PC-3 (cell line): ENCODE data around the gene KBTBD4. TPM values are rescaled to one million over a fixed set of nuclear protein-coding genes. Genes with fewer than 3 reads are reported as not detected.
A peak's percentile ranks its signal among the peaks of the same experiment; 100 is the strongest.

Source experiments
- ATAC-seq: fragments of 200-7000 bp; cut with Tn5 transposase; 2 replicates; pipeline ENCODE4 v1.9.1; 2020; ENCODE audit warnings: mild to moderate bottlenecking, moderate library complexity
- BruUV-seq: library from RNA; stranded (reverse); fragments of 400-500 nt; replicated peaks from 2 replicates; lab custom pipeline; 2021; lab: Mats Ljungman, UMichigan
- CTCF ChIA-PET: fragments of 300-600 bp; sonication (Branson Sonifier 250); formaldehyde crosslinking; loops from one replicate; lab custom pipeline; 2022; ENCODE audit warnings: antibody characterized with exemption; lab: Charles Lee
- POLR2A ChIA-PET: fragments of 300-600 bp; sonication (Branson Sonifier 250); formaldehyde crosslinking; loops from one replicate; lab custom pipeline; 2022; ENCODE audit warnings: antibody characterized with exemption; ENCODE audit not compliant: unreplicated experiment; lab: Charles Lee
- DNase-seq: peaks from one replicate; pipeline ENCODE4 v3.0.0-alpha.2; 2015
- H2AFZ ChIP-seq: fragments of 300-600 bp; sonication (generic); 2 replicates; pipeline ENCODE4 v1.6.0; 2016; ENCODE audit warnings: antibody characterized with exemption, low read length
- H3F3A ChIP-seq: fragments of 300-600 bp; sonication (generic); one replicate; pipeline ENCODE4 v1.6.0; 2017; ENCODE audit warnings: antibody characterized with exemption, low read length, control low read depth, mild to moderate bottlenecking; ENCODE audit not compliant: unreplicated experiment
- H3K27ac ChIP-seq: fragments of 300-600 bp; sonication (generic); 2 replicates; pipeline ENCODE4 v1.5.1; 2016; ENCODE audit warnings: mild to moderate bottlenecking, low read length
- H3K27me3 ChIP-seq: fragments of 300-600 bp; sonication (generic); 2 replicates; pipeline ENCODE4 v1.6.1; 2016; ENCODE audit warnings: low read length, mixed read lengths
- H3K36me3 ChIP-seq: fragments of 300-600 bp; sonication (generic); 2 replicates; pipeline ENCODE4 v1.6.1; 2016; ENCODE audit warnings: low read depth, mixed run types, low read length, mixed read lengths
- H3K4me1 ChIP-seq: fragments of 300-600 bp; sonication (generic); 2 replicates; pipeline ENCODE4 v1.5.1; 2016; ENCODE audit warnings: low read length; ENCODE audit not compliant: insufficient read depth
- H3K4me2 ChIP-seq: fragments of 300-600 bp; sonication (generic); 2 replicates; pipeline ENCODE4 v1.6.0; 2016; ENCODE audit warnings: low read length
- H3K4me3 ChIP-seq: fragments of 300-600 bp; sonication (generic); 2 replicates; pipeline ENCODE4 v1.5.1; 2016; ENCODE audit warnings: mild to moderate bottlenecking, low read length, mixed read lengths
- H3K79me2 ChIP-seq: fragments of 300-600 bp; sonication (generic); 2 replicates; pipeline ENCODE4 v1.6.1; 2017; ENCODE audit warnings: low read length, mixed read lengths
- H3K9ac ChIP-seq: fragments of 300-600 bp; sonication (generic); 2 replicates; pipeline ENCODE4 v1.6.0; 2016; ENCODE audit warnings: mild to moderate bottlenecking, low read length
- H3K9me2 ChIP-seq: fragments of 300-600 bp; sonication (generic); replicated peaks from 2 replicates; pipeline ENCODE4 v1.6.1; 2016; ENCODE audit warnings: mixed run types, low read length, mixed read lengths
- H3K9me3 ChIP-seq: fragments of 300-600 bp; sonication (generic); 2 replicates; pipeline ENCODE4 v1.6.1; 2016; ENCODE audit warnings: low read length, mixed read lengths
- H4K20me1 ChIP-seq: fragments of 300-600 bp; sonication (generic); 2 replicates; pipeline ENCODE4 v1.6.1; 2016; ENCODE audit warnings: low read length, mixed read lengths
- EZH2 ChIP-seq: fragments of 300-600 bp; sonication (generic); IDR thresholded peaks from one replicate; pipeline ENCODE4 v1.6.1; 2017; ENCODE audit warnings: antibody characterized with exemption, mild to moderate bottlenecking, low read length; ENCODE audit not compliant: unreplicated experiment
- EZH2phosphoT487 ChIP-seq: fragments of 300-600 bp; sonication (generic); IDR thresholded peaks from 2 replicates; pipeline ENCODE4 v1.6.1; 2018; ENCODE audit warnings: mild to moderate bottlenecking, antibody characterized with exemption, low read length, borderline replicate concordance
- intact Hi-C: fragments of 100-400 bp; cut with micrococcal nuclease; formaldehyde crosslinking; loops from 2 replicates; pipeline ENCODE4 v1.9.0; 2023
- total RNA-seq: library from RNA; depleted of rRNA; stranded (reverse); fragments of >200 nt; gene quantifications from 2 replicates; pipeline ENCODE4 v1.2.3, GENCODE V29; 2014
- TF ChIP-seq, protein P1 (sequence below): fragments of 300-600 bp; sonication (generic); conservative IDR thresholded peaks from 2 replicates; pipeline ENCODE4 v1.5.1; 2017; ENCODE audit warnings: antibody characterized with exemption, low read depth, mild to moderate bottlenecking, low read length

Gene KBTBD4
- total RNA-seq, 1 experiment from 2014 or later = 9.8 TPM

DNA sequence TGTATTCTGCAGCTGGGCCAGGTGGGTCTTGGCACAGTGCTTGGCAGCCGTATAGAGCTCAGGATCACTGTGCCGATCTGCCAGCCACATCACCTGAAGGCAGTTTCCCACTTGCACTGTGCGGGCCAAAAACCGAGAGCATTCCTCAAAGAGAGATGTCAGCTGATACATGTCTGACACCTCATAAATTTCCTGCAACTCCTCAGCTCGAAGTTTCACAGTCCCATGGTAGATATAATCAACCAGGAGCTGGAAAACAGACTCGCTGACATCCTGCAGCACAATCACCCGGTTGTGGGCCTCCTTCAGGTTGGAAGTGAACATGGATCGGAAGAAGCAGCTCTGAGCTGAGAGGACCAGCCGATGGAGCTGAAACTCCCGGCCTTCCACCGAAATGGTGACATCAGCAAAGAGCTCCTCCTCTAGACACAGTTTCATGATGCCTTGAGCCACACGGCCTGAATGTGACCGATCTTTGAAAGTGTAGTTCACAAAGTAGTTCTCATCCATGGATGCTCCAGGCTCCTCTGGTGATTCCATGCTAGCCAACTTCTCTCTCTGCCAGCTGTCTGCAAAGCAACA lies 1.2 kb downstream of the KBTBD4 start:
- H3K4me1 ChIP-seq = peaks cover 15% of the 10 kb centered on the region
- H3K9ac ChIP-seq = 0 out of 2 replicates have a peak overlapping the region, but pooled peaks have one; percentile 97
- ChIA-PET CTCF (no interaction called here), POLR2A (no interaction called here)
- H3K27me3 ChIP-seq = no peaks in the 10 kb centered on the region
- no peak overlapping the region for H3K27ac ChIP-seq
- peaks cover 32% of the 10 kb centered on the region for H3K36me3 ChIP-seq
- intact Hi-C loops = no loop called here
- no peak overlapping the region for H2AFZ ChIP-seq
- no peaks in the 10 kb centered on the region for H4K20me1 ChIP-seq
- no peaks in the 10 kb centered on the region for H3K9me3 ChIP-seq
- DNase-seq = no peak
- H3K4me2 ChIP-seq = peak overlapping the region; percentile 91
- peaks cover 43% of the 10 kb centered on the region for H3K79me2 ChIP-seq
- no peak for ATAC-seq
- H3F3A ChIP-seq = no peaks in the 10 kb centered on the region
- BruUV-seq = no TSS peak
- no peak for TF ChIP-seq EZH2phosphoT487
- H3K9me2 ChIP-seq = no peaks in the 10 kb centered on the region
- peak overlapping the region; percentile 95; the same call in 1 of the 2 replicates for H3K4me3 ChIP-seq

GRCh38 chr11:47573321-47573720 lies 5.4 kb downstream of the KBTBD4 start:
- no TSS peak for BruUV-seq
- ChIA-PET POLR2A (no interaction called here), CTCF (no interaction called here)
- peaks cover 7% of the 10 kb centered on the region for H4K20me1 ChIP-seq
- H3K79me2 ChIP-seq = peaks cover 46% of the 10 kb centered on the region
- H3K27me3 ChIP-seq = no peaks in the 10 kb centered on the region
- H3K4me1 ChIP-seq = peaks cover 14% of the 10 kb centered on the region
- no peaks in the 10 kb centered on the region for H3K9me2 ChIP-seq
- H2AFZ ChIP-seq = no peak overlapping the region
- no peak for TF ChIP-seq EZH2phosphoT487
- TF ChIP-seq, protein P1, sequence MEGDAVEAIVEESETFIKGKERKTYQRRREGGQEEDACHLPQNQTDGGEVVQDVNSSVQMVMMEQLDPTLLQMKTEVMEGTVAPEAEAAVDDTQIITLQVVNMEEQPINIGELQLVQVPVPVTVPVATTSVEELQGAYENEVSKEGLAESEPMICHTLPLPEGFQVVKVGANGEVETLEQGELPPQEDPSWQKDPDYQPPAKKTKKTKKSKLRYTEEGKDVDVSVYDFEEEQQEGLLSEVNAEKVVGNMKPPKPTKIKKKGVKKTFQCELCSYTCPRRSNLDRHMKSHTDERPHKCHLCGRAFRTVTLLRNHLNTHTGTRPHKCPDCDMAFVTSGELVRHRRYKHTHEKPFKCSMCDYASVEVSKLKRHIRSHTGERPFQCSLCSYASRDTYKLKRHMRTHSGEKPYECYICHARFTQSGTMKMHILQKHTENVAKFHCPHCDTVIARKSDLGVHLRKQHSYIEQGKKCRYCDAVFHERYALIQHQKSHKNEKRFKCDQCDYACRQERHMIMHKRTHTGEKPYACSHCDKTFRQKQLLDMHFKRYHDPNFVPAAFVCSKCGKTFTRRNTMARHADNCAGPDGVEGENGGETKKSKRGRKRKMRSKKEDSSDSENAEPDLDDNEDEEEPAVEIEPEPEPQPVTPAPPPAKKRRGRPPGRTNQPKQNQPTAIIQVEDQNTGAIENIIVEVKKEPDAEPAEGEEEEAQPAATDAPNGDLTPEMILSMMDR = no peak
- TF ChIP-seq EZH2 = no peak
- no peak overlapping the region for H3K4me3 ChIP-seq
- no peak overlapping the region for H3K4me2 ChIP-seq
- no peaks in the 10 kb centered on the region for H3F3A ChIP-seq
- H3K9me3 ChIP-seq = no peaks in the 10 kb centered on the region
- H3K36me3 ChIP-seq = peaks cover 27% of the 10 kb centered on the region
- intact Hi-C loops = no loop called here
- H3K9ac ChIP-seq = no peak overlapping the region
- DNase-seq = no peak
- ATAC-seq = no peak
- H3K27ac ChIP-seq = no peak overlapping the region

DNA sequence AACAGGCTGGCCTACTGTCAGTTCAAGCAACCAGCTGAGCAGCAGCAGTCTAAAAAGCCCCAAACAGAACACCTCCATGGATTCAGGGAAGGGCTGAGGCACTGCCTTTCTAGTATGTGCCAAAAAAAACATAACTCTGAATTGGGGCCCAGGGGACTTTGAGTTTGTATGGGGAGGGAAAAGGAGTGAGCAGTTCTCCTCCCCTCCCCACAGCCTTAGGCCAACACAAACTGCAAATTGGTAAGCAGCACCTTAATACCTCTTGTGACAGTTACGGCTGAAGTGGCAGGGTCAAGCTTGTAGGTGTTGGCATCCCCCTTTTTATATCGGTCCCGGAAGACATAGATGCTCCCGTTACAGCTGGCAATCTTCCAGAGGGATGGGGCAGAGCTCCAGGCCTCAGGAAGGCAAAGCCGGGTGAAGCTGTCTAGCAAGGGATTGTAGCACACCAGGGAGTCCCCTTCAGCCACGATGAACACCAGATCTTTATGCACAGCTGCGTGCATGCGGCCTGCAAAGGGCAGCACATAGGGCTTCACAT lies 6.0 kb downstream of the KBTBD4 start:
- TF ChIP-seq, protein P1 = no peak
- no peak for TF ChIP-seq EZH2phosphoT487
- TF ChIP-seq EZH2 = no peak
- Histone ChIP-seq H2AFZ (no peak overlapping the region), H3K4me1 (peaks cover 9% of the 10 kb centered on the region), H4K20me1 (peaks cover 7% of the 10 kb centered on the region), H3K36me3 (peaks cover 27% of the 10 kb centered on the region), H3K79me2 (peaks cover 46% of the 10 kb centered on the region), H3K27ac (no peak overlapping the region), H3K27me3 (no peaks in the 10 kb centered on the region), H3K4me2 (no peak overlapping the region), H3K9me2 (no peaks in the 10 kb centered on the region), H3K9ac (no peak overlapping the region), H3K9me3 (no peaks in the 10 kb centered on the region), H3K4me3 (no peak overlapping the region), H3F3A (no peaks in the 10 kb centered on the region)
- ChIA-PET POLR2A (no interaction called here), CTCF (no interaction called here)
- BruUV-seq = no TSS peak
- intact Hi-C loops = no loop called here
- no peak for DNase-seq
- no peak for ATAC-seq
